Measurements from ENCODE around the gene NR2C2AP. TPM values are rescaled to one million over a fixed set of nuclear protein-coding genes. Genes with fewer than 3 reads are reported as not detected.

Gene NR2C2AP
- total and polyA plus RNA-seq, 2 donors (not counting 1 experiment from before 2014, with no cell fraction given): 27.4 to 29.3 TPM

GRCh38 chr19:19185853-19186740 lies 17.1 kb downstream of the NR2C2AP start:
- intact Hi-C loops (cut with micrococcal nuclease): no loop called here
- peaks cover 4% of the 10 kb centered on the region for H3K9me3 Mint-ChIP-seq (ENCODE audit: insufficient read depth)
- Histone ChIP-seq H3K4me3 (ENCODE audit: control extremely low read depth in 1 of 5, extremely low read depth in 1 of 5, insufficient read depth in 1 of 5, low read depth in 2 of 5, low read length in 4 of 5) (no peak overlapping the region), H3K79me2 (ENCODE audit: control insufficient read depth, insufficient read depth, low read length) (peaks cover 43% of the 10 kb centered on the region), H3K27me3 (replicated peaks in 1 of 4; ENCODE audit: control extremely low read depth in 1 of 4, control insufficient read depth in 3 of 4, insufficient read depth in 4 of 4, low read length in 3 of 4) (no peaks in the 10 kb centered on the region), H3K4me2 (replicated peaks; ENCODE audit: low read depth, low read length, poor library complexity, severe bottlenecking) (no peak overlapping the region), H3K9ac (ENCODE audit: low read length) (no peak overlapping the region), H3K36me3 (replicated peaks in 1 of 2; ENCODE audit: control extremely low read depth in 1 of 2, control insufficient read depth in 1 of 2, extremely low read depth in 1 of 2, insufficient read depth in 2 of 2, low read length in 1 of 2) (peaks cover 0 to 36% of the 10 kb centered on the region in 2 experiments), H3K27ac (ENCODE audit: low read length in 2 of 2) (no peak overlapping the region), H2AFZ (ENCODE audit: insufficient read depth, low read depth, low read length, poor library complexity, severe bottlenecking) (no peak overlapping the region), H3K9me3 (ENCODE audit: control extremely low read depth in 1 of 3, control insufficient read depth in 2 of 3, insufficient read depth in 1 of 3, low read length in 2 of 3) (peaks cover 0 to 14% (median 5%) of the 10 kb centered on the region in 3 donors), H4K20me1 (ENCODE audit: control insufficient read depth, insufficient read depth, low read length, poor library complexity, severe bottlenecking) (peaks cover 17% of the 10 kb centered on the region), H3K4me1 (ENCODE audit: control insufficient read depth in 2 of 2, insufficient read depth in 2 of 2, low read length in 2 of 2) (peaks cover 19 to 35% of the 10 kb centered on the region in 2 donors)
- H3K27ac Mint-ChIP-seq: peak overlapping the region; percentile 57
- TF ChIP-seq, protein P1, sequence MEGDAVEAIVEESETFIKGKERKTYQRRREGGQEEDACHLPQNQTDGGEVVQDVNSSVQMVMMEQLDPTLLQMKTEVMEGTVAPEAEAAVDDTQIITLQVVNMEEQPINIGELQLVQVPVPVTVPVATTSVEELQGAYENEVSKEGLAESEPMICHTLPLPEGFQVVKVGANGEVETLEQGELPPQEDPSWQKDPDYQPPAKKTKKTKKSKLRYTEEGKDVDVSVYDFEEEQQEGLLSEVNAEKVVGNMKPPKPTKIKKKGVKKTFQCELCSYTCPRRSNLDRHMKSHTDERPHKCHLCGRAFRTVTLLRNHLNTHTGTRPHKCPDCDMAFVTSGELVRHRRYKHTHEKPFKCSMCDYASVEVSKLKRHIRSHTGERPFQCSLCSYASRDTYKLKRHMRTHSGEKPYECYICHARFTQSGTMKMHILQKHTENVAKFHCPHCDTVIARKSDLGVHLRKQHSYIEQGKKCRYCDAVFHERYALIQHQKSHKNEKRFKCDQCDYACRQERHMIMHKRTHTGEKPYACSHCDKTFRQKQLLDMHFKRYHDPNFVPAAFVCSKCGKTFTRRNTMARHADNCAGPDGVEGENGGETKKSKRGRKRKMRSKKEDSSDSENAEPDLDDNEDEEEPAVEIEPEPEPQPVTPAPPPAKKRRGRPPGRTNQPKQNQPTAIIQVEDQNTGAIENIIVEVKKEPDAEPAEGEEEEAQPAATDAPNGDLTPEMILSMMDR (IDR thresholded peaks at IDR 0.05): peak; percentile 39
- no peak for TF ChIP-seq EZH2 (IDR thresholded peaks at IDR 0.05; ENCODE audit: borderline replicate concordance, insufficient read depth, low read depth, low read length, poor library complexity, severe bottlenecking)
- ChIA-PET POLR2A (no interaction called here), CTCF (no interaction called here)
- H3K4me3 Mint-ChIP-seq: no peak overlapping the region
- 88% methylated on average over 7 of the region's 9 CpGs for WGBS (ENCODE audit: insufficient coverage)
- H3K27me3 Mint-ChIP-seq: no peaks in the 10 kb centered on the region
- ATAC-seq (ENCODE audit: low read depth): peak; percentile 41
- H3K4me1 Mint-ChIP-seq: peaks cover 29% of the 10 kb centered on the region
- DNase-seq: no peak

DNA sequence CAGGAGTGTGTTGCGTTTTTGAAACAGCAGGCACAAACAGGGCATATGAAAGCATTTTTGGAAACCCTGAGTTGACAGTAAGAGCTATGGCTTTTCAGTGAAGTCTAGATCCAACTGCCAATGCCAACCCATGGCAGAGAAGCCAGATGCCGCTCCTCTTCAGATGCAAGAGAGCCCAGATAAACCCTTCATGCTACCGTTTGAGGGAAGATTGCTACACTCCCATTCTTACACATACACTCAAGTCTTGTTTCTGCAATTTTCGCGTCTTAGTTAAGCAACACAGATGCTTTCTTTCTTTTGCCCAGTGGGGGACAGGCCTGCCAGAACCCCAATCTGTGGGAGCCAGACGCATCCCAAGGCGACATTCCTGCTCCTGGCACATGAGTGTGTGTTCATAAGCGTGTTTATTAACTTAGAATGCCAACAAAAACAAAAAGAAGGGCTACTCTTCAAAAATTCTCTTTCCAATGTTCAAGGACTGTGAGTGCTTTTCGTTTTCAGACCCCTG lies 21.7 kb downstream of the NR2C2AP start:
- no peak overlapping the region for H2AFZ ChIP-seq (ENCODE audit: insufficient read depth, low read depth, low read length, poor library complexity, severe bottlenecking)
- Mint-ChIP-seq H3K4me1 (peaks cover 7% of the 10 kb centered on the region), H3K9me3 (ENCODE audit: insufficient read depth) (peaks cover 2% of the 10 kb centered on the region), H3K4me3 (no peak overlapping the region), H3K27ac (no peak overlapping the region), H3K27me3 (no peaks in the 10 kb centered on the region)
- peaks cover 0 to 48% of the 10 kb centered on the region in 2 experiments for H3K36me3 ChIP-seq (replicated peaks in 1 of 2; ENCODE audit: control extremely low read depth in 1 of 2, control insufficient read depth in 1 of 2, extremely low read depth in 1 of 2, insufficient read depth in 2 of 2, low read length in 1 of 2)
- peaks cover 0 to 11% of the 10 kb centered on the region in 2 donors for H3K4me1 ChIP-seq (ENCODE audit: control insufficient read depth in 2 of 2, insufficient read depth in 2 of 2, low read length in 2 of 2)
- peaks cover 16% of the 10 kb centered on the region for H3K79me2 ChIP-seq (ENCODE audit: control insufficient read depth, insufficient read depth, low read length)
- peaks cover 4% of the 10 kb centered on the region for H4K20me1 ChIP-seq (ENCODE audit: control insufficient read depth, insufficient read depth, low read length, poor library complexity, severe bottlenecking)
- H3K9ac ChIP-seq (ENCODE audit: low read length): no peak overlapping the region
- TF ChIP-seq, protein P1 (IDR thresholded peaks at IDR 0.05): no peak
- TF ChIP-seq EZH2 (IDR thresholded peaks at IDR 0.05; ENCODE audit: borderline replicate concordance, insufficient read depth, low read depth, low read length, poor library complexity, severe bottlenecking): no peak
- intact Hi-C loops (cut with micrococcal nuclease): no loop called here
- no peak overlapping the region for H3K27ac ChIP-seq (ENCODE audit: low read length in 2 of 2)
- no peak overlapping the region for H3K4me3 ChIP-seq (ENCODE audit: control extremely low read depth in 1 of 5, extremely low read depth in 1 of 5, insufficient read depth in 1 of 5, low read depth in 2 of 5, low read length in 4 of 5)
- H3K4me2 ChIP-seq (replicated peaks; ENCODE audit: low read depth, low read length, poor library complexity, severe bottlenecking): no peak overlapping the region
- 97% methylated on average over 6 of the region's 9 CpGs for WGBS (ENCODE audit: insufficient coverage)
- H3K27me3 ChIP-seq (replicated peaks in 1 of 4; ENCODE audit: control extremely low read depth in 1 of 4, control insufficient read depth in 3 of 4, insufficient read depth in 4 of 4, low read length in 3 of 4): no peaks in the 10 kb centered on the region
- no peak for ATAC-seq (ENCODE audit: low read depth)
- ChIA-PET POLR2A (no interaction called here), CTCF (interaction anchor here (1.2 kb wide), 1 partner anchor 44 kb away, joined by 3 read pairs; no protein-coding TSS in a partner anchor)
- no peak for DNase-seq
- peaks cover 0 to 9% (median 1%) of the 10 kb centered on the region in 3 donors for H3K9me3 ChIP-seq (ENCODE audit: control extremely low read depth in 1 of 3, control insufficient read depth in 2 of 3, insufficient read depth in 1 of 3, low read length in 2 of 3)
